Activated naive CD4-positive, alpha-beta T cell treated with anti-CD3 and anti-CD28 coated beads, Interleukin-2, amount 10 ng/mL, durations not matched to agents 7 days and 5 days (primary cell): ENCODE measurements around the gene LIPF.
"Not testable (repeated sequence)": the region's sequence is repeated elsewhere in the genome, so short reads cannot be mapped to it uniquely, and the experiment has no call there.

Experiments
- CTCF ChIA-PET: fragments of 350-600 bp; sonication (Branson Sonifier 250); formaldehyde crosslinking; loops from one replicate; lab custom pipeline; 2021; ENCODE audit warnings: antibody characterized with exemption; lab: Charles Lee
- DNase-seq: peaks from one replicate; pipeline ENCODE4 v3.0.0-alpha.2; 2020
- H3K27ac Mint-ChIP-seq: one replicate; pipeline ENCODE4 v1.8.0; 2021; ENCODE audit warnings: mild to moderate bottlenecking, moderate library complexity, mixed read lengths
- H3K27me3 Mint-ChIP-seq: one replicate; pipeline ENCODE4 v1.8.0; 2021; ENCODE audit warnings: mild to moderate bottlenecking, mixed read lengths
- H3K36me3 Mint-ChIP-seq: one replicate; pipeline ENCODE4 v1.8.0; 2021; ENCODE audit warnings: mixed read lengths
- H3K4me1 Mint-ChIP-seq: one replicate; pipeline ENCODE4 v1.8.0; 2021; ENCODE audit warnings: mixed read lengths
- H3K4me3 Mint-ChIP-seq: one replicate; pipeline ENCODE4 v1.8.0; 2021; ENCODE audit warnings: mild to moderate bottlenecking, moderate library complexity, mixed read lengths
- H3K9me3 Mint-ChIP-seq: one replicate; pipeline ENCODE4 v1.8.0; 2021; ENCODE audit warnings: mixed read lengths

Gene LIPF

DNA sequence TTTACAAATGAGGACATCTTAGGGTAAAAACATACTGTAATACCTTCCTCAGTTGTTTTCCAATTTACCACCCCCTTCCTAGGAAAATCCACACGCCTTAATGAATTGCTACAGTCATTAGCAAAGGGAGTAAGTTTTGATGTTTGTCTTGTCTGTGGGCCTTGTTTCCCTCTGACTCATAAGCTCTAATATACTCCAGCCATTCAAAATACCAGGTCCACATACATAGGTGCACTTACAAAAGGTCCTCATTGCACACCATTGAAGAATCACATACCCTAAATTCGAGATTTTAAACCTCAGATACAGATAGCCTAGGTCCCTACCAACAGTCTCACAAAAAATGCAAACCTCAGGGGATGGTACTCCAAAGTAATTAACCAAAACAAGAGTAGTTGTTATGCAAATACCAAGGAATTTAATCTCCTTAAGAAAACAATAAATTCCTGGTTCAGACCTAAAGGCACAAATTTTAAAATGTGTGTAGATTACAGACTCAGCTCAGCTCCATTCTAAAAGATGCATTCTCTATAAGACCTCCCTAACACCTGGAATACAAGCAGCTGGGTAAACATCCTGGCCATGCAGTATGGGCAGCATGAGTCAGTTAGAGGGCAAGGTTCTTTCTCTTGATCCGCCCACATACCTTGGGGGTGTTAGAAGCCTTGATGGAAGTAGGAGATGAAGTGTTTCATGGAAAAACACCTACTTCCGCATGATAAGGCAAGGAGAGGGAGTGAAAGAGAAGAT is 38.8 kb downstream of the LIPF start:
- CTCF ChIA-PET, result no interaction called here
- peaks cover 17% of the 10 kb centered on the region for H3K27me3 Mint-ChIP-seq

GRCh38 chr10:88705958-88706357 is 41.7 kb downstream of the LIPF start, which contains the start of gene LIPK:
Gene LIPK, plus strand, starts transcription at chr10:88706249. Its CDS starts 18,295 bp downstream, at chr10:88724544.
- Mint-ChIP-seq H3K36me3 (no peaks in the 10 kb centered on the region), H3K4me1 (no peaks in the 10 kb centered on the region), H3K27me3 (peaks cover 8% of the 10 kb centered on the region), H3K9me3 (no peaks in the 10 kb centered on the region), H3K27ac (no peak within 1 kb of the TSS), H3K4me3 (no peak within 1 kb of the TSS)
- DNase-seq, result no peak
- CTCF ChIA-PET, result no interaction called here

More for the DNA sequence above, 38.8 kb downstream of the LIPF start:
- Mint-ChIP-seq H3K4me3 (no peak overlapping the region), H3K4me1 (no peaks in the 10 kb centered on the region), H3K9me3 (no peaks in the 10 kb centered on the region), H3K36me3 (no peaks in the 10 kb centered on the region), H3K27ac (no peak overlapping the region)
- DNase-seq, result no peak

- H3K4me3 Mint-ChIP-seq, result no peak overlapping the region
These were observed 43.4 kb downstream of the LIPF start for GRCh38 chr10:88707429-88708155.

DNA sequence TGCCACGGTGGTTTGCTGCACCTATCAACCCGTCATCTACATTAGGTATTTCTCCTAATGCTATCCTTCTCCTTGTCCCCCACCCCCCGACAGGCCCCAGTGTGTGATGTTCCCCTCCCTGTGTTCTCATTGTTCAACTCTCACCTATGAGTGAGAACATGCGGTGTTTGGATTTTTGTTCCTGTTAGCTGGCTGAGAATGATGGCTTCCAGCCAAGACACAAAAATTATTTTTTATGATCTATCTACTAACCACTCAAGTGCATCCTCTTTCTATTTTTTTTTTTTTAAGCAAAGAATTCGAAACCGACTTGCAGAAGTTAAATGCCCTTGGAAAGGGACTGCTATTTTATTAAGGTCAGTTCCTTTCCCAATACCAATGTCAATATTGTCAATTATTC is 45.1 kb downstream of the LIPF start:
- CTCF ChIA-PET, H3K9me3 Mint-ChIP-seq, H3K36me3 Mint-ChIP-seq, H3K27ac Mint-ChIP-seq, H3K4me1 Mint-ChIP-seq, DNase-seq, H3K4me3 Mint-ChIP-seq: not testable (repeated sequence)
- H3K27me3 Mint-ChIP-seq, result peaks cover 13% of the 10 kb centered on the region

More at GRCh38 chr10:88707429-88708155, 43.4 kb downstream of the LIPF start:
- Mint-ChIP-seq H3K27me3 (peaks cover 13% of the 10 kb centered on the region), H3K9me3 (no peaks in the 10 kb centered on the region), H3K4me1 (no peaks in the 10 kb centered on the region), H3K36me3 (no peaks in the 10 kb centered on the region), H3K27ac (peak overlapping the region; percentile 42)
- DNase-seq, result no peak
- CTCF ChIA-PET, result no interaction called here

DNA sequence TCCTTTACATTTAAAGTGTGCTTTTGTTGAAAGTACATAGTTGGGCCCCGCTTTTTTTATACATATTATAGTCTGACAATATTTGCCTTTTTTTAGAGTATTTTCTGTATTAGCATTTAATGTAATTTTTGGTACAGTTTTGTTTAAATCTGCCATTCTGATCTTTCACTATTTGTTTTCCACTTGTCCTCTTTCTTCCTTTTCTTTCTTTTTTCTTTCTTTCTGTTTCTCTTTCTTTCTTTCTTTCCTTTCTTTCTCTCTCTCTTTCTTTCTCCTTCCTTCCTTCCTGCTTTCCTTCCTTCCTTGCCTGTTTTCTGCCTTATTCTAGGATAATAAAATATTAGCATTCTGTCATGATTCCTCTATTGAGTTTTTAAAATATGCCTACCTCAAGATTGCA is 51.3 kb downstream of the LIPF start:
- no peak for DNase-seq
- Mint-ChIP-seq H3K27me3 (peaks cover 21% of the 10 kb centered on the region), H3K36me3 (no peaks in the 10 kb centered on the region), H3K4me1 (no peaks in the 10 kb centered on the region), H3K4me3 (no peak overlapping the region), H3K9me3 (no peaks in the 10 kb centered on the region), H3K27ac (no peak overlapping the region)
- CTCF ChIA-PET, result no interaction called here

- Mint-ChIP-seq H3K9me3 (no peaks in the 10 kb centered on the region), H3K36me3 (no peaks in the 10 kb centered on the region), H3K27ac (no peak overlapping the region), H3K27me3 (peaks cover 17% of the 10 kb centered on the region), H3K4me3 (no peak overlapping the region), H3K4me1 (peaks cover 3% of the 10 kb centered on the region)
- DNase-seq, result no peak
- CTCF ChIA-PET, result no interaction called here
These were observed 57.1 kb downstream of the LIPF start for GRCh38 chr10:88721392-88721791.

DNA sequence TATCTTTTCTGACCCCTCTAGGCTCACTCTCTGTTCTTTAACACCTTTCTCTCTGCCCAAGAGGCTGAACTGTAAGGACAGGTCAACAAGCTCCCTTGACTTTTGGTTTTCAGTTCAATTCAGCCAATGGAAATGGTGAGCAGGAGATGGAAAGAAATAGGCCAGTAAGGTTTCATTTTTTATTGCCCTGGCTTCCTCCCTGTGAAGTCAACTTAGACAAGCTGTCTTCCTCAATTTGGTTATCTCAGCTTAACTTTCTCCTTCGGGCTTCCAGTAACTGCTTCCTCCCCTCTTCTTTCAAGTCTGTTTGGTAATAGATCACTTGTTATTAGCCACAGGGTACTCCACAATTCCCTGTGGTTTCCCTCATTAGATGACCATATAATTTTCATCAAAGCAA is 61.6 kb downstream of the LIPF start:
- Mint-ChIP-seq H3K9me3 (no peaks in the 10 kb centered on the region), H3K4me3 (no peak overlapping the region), H3K27me3 (peaks cover 11% of the 10 kb centered on the region), H3K27ac (no peak overlapping the region), H3K36me3 (no peaks in the 10 kb centered on the region), H3K4me1 (peaks cover 3% of the 10 kb centered on the region)
- CTCF ChIA-PET, result interaction anchor here (3.9 kb wide), 1 partner anchor 84 kb away, joined by 30 read pairs; no protein-coding TSS in a partner anchor
- no peak for DNase-seq

GRCh38 chr10:88728107-88728763 is 64.0 kb downstream of the LIPF start:
- H3K9me3 Mint-ChIP-seq, result no peaks in the 10 kb centered on the region
- peaks cover 3% of the 10 kb centered on the region for H3K4me1 Mint-ChIP-seq
- DNase-seq, result peak; percentile 62
- no peaks in the 10 kb centered on the region for H3K36me3 Mint-ChIP-seq
- CTCF ChIA-PET, result interaction anchor here (0.6 to 3.9 kb wide), 22 partner anchors 11 to 385 kb away, joined by 3 to 30 read pairs (median 4); no protein-coding TSS in a partner anchor
- H3K4me3 Mint-ChIP-seq, result no peak overlapping the region
- no peak overlapping the region for H3K27ac Mint-ChIP-seq
- peaks cover 11% of the 10 kb centered on the region for H3K27me3 Mint-ChIP-seq
